ENCODE measurements around the gene ERCC2. TPM values are rescaled to one million over a fixed set of nuclear protein-coding genes. Genes with fewer than 3 reads are reported as not detected.
"Not testable (repeated sequence)": the region's sequence is repeated elsewhere in the genome, so short reads cannot be mapped to it uniquely, and the experiment has no call there.

Gene ERCC2
- polyA plus RNA-seq, 4 donors: 3.4 to 20.3 (median 7.9) TPM

- no peak for FAIRE-seq
- Histone ChIP-seq H3K9me3 (ENCODE audit: control insufficient read depth in 2 of 2, insufficient read depth in 1 of 2, low read depth in 1 of 2, low read length in 1 of 2) (no peaks in the 10 kb centered on the region), H3K36me3 (ENCODE audit: control insufficient read depth in 3 of 3, insufficient read depth in 2 of 3, low read depth in 1 of 3, low read length in 3 of 3) (no peaks in the 10 kb centered on the region), H3K27me3 (ENCODE audit: control insufficient read depth in 3 of 3, insufficient read depth in 3 of 3, low read length in 3 of 3) (peaks cover 4 to 46% (median 8%) of the 10 kb centered on the region in 3 donors), H3K27ac (ENCODE audit: low read depth in 1 of 3, low read length in 2 of 3) (no peak overlapping the region), H3K4me3 (ENCODE audit: low read depth in 1 of 3, low read length in 3 of 3) (peak overlapping the region in 1 of 3 donors; percentile 27), H3K4me1 (ENCODE audit: control insufficient read depth in 3 of 3, insufficient read depth in 2 of 3, low read depth in 1 of 3, low read length in 2 of 3) (peaks cover 0 to 4% (median 0%) of the 10 kb centered on the region in 3 donors)
- 4 to 14% (median 12%) methylated on average over 18 to 25 of the region's 25 CpGs for WGBS, 3 donors
- DNase-seq: peak in 1 of 2 donors; percentile 29
These were observed 29.4 kb downstream of the ERCC2 start for GRCh38 chr19:45340899-45341453.

DNA sequence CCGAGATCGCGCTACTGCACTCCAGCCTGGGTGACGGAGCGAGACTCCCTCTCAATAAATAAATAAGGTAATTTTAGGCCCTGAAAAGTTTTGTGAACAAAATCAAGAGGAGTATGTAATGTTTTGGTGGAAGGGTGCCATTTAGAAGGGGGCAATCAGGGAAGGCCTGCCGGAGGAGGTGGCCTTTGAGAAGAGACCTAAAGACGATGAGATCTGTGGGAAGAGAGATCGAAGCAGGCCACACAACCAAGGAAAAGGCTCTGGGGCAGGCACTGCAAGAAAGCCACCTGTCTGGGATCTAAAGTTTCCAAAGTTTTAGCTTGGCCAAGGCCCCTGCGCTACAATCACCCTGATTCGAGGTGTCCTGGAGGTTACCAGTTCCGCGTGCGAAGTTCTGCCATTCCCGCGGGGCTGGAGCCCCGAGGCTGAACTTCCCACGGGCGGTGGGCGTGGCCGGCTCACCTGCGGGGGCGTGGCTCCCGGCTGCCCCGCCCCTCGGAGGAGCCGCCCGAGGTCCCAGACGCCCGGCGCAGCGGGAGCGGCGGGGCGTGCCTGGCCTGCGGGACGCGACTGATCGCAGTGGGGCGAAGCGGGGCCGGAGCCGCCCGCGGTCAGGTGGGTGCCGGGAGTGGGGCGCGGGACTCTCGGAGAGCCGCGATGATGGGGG, 30.0 kb downstream of the ERCC2 start, which contains the start of gene KLC3:
Gene KLC3, plus strand, starts transcription at position 519 of the 667 bp plus-strand sequence. CDS start 4,792 bp downstream, outside the sequence.
- peak; percentile 68 to 74 for DNase-seq

GRCh38 chr19:45339629-45340028, 30.7 kb downstream of the ERCC2 start:
- WGBS, 3 donors: 66 to 83% (median 67%) methylated on average over 6 of the region's 6 CpGs
- FAIRE-seq (no peak), DNase-seq (no peak)
- peaks cover 0 to 4% (median 0%) of the 10 kb centered on the region in 3 donors for H3K4me1 ChIP-seq (ENCODE audit: control insufficient read depth in 3 of 3, insufficient read depth in 2 of 3, low read depth in 1 of 3, low read length in 2 of 3)
- no peaks in the 10 kb centered on the region for H3K9me3 ChIP-seq (ENCODE audit: control insufficient read depth in 2 of 2, insufficient read depth in 1 of 2, low read depth in 1 of 2, low read length in 1 of 2)
- peaks cover 0 to 36% (median 4%) of the 10 kb centered on the region in 3 donors for H3K27me3 ChIP-seq (ENCODE audit: control insufficient read depth in 3 of 3, insufficient read depth in 3 of 3, low read length in 3 of 3)
- no peak overlapping the region for H3K27ac ChIP-seq (ENCODE audit: low read depth in 1 of 3, low read length in 2 of 3)
- no peaks in the 10 kb centered on the region for H3K36me3 ChIP-seq (ENCODE audit: control insufficient read depth in 3 of 3, insufficient read depth in 2 of 3, low read depth in 1 of 3, low read length in 3 of 3)
- H3K4me3 ChIP-seq (ENCODE audit: low read depth in 1 of 3, low read length in 3 of 3): no peak overlapping the region

More for the DNA sequence above, 30.0 kb downstream of the ERCC2 start, which contains the start of gene KLC3:
- FAIRE-seq: no peak
- H3K9me3 ChIP-seq (ENCODE audit: control insufficient read depth in 2 of 2, insufficient read depth in 1 of 2, low read depth in 1 of 2, low read length in 1 of 2): no peaks in the 10 kb centered on the region
- H3K36me3 ChIP-seq (ENCODE audit: control insufficient read depth in 3 of 3, insufficient read depth in 2 of 3, low read depth in 1 of 3, low read length in 3 of 3): no peaks in the 10 kb centered on the region
- WGBS, 3 donors: 12 to 14% (median 12%) methylated on average over 37 to 50 of the region's 50 CpGs
- H3K27me3 ChIP-seq (ENCODE audit: control insufficient read depth in 3 of 3, insufficient read depth in 3 of 3, low read length in 3 of 3): peaks cover 2 to 43% (median 8%) of the 10 kb centered on the region in 3 donors
- peaks cover 0 to 4% (median 0%) of the 10 kb centered on the region in 3 donors for H3K4me1 ChIP-seq (ENCODE audit: control insufficient read depth in 3 of 3, insufficient read depth in 2 of 3, low read depth in 1 of 3, low read length in 2 of 3)
- H3K4me3 ChIP-seq (ENCODE audit: low read depth in 1 of 3, low read length in 3 of 3): peak within 1 kb of the TSS in 1 of 3 donors; percentile 27
- H3K27ac ChIP-seq (ENCODE audit: low read depth in 1 of 3, low read length in 2 of 3): no peak within 1 kb of the TSS

- Histone ChIP-seq H3K9me3 (ENCODE audit: control insufficient read depth in 2 of 2, insufficient read depth in 1 of 2, low read depth in 1 of 2, low read length in 1 of 2) (no peaks in the 10 kb centered on the region), H3K27ac (ENCODE audit: low read depth in 1 of 3, low read length in 2 of 3) (no peak overlapping the region), H3K36me3 (ENCODE audit: control insufficient read depth in 3 of 3, insufficient read depth in 2 of 3, low read depth in 1 of 3, low read length in 3 of 3) (no peaks in the 10 kb centered on the region), H3K27me3 (ENCODE audit: control insufficient read depth in 3 of 3, insufficient read depth in 3 of 3, low read length in 3 of 3) (peaks cover 0 to 20% (median 2%) of the 10 kb centered on the region in 3 donors), H3K4me1 (ENCODE audit: control insufficient read depth in 3 of 3, insufficient read depth in 2 of 3, low read depth in 1 of 3, low read length in 2 of 3) (peaks cover 0 to 4% (median 0%) of the 10 kb centered on the region in 3 donors), H3K4me3 (ENCODE audit: low read depth in 1 of 3, low read length in 3 of 3) (no peak overlapping the region)
- DNase-seq (no peak), FAIRE-seq (no peak)
- WGBS, 3 donors: 55 to 61% (median 58%) methylated on average over 11 of the region's 11 CpGs
These were observed 33.6 kb downstream of the ERCC2 start for GRCh38 chr19:45336696-45337251.

- FAIRE-seq: not testable (repeated sequence)
These were observed 35.5 kb downstream of the ERCC2 start for GRCh38 chr19:45334881-45335280.

GRCh38 chr19:45333609-45334303, 36.6 kb downstream of the ERCC2 start:
- H3K4me3 ChIP-seq (ENCODE audit: low read depth in 1 of 3, low read length in 3 of 3): no peak overlapping the region
- no peaks in the 10 kb centered on the region for H3K9me3 ChIP-seq (ENCODE audit: control insufficient read depth in 2 of 2, insufficient read depth in 1 of 2, low read depth in 1 of 2, low read length in 1 of 2)
- DNase-seq (no peak), FAIRE-seq (no peak)
- H3K27me3 ChIP-seq (ENCODE audit: control insufficient read depth in 3 of 3, insufficient read depth in 3 of 3, low read length in 3 of 3): peaks cover 0 to 3% (median 2%) of the 10 kb centered on the region in 3 donors
- 78 to 80% (median 79%) methylated on average over 10 of the region's 10 CpGs for WGBS, 3 donors
- no peak overlapping the region for H3K27ac ChIP-seq (ENCODE audit: low read depth in 1 of 3, low read length in 2 of 3)
- no peaks in the 10 kb centered on the region for H3K36me3 ChIP-seq (ENCODE audit: control insufficient read depth in 3 of 3, insufficient read depth in 2 of 3, low read depth in 1 of 3, low read length in 3 of 3)
- H3K4me1 ChIP-seq (ENCODE audit: control insufficient read depth in 3 of 3, insufficient read depth in 2 of 3, low read depth in 1 of 3, low read length in 2 of 3): no peaks in the 10 kb centered on the region

More at GRCh38 chr19:45334881-45335280, 35.5 kb downstream of the ERCC2 start:
- H3K27me3 ChIP-seq (ENCODE audit: control insufficient read depth in 3 of 3, insufficient read depth in 3 of 3, low read length in 3 of 3); H3K4me3 ChIP-seq (ENCODE audit: low read depth in 1 of 3, low read length in 3 of 3); H3K9me3 ChIP-seq (ENCODE audit: control insufficient read depth in 2 of 2, insufficient read depth in 1 of 2, low read depth in 1 of 2, low read length in 1 of 2); H3K36me3 ChIP-seq (ENCODE audit: control insufficient read depth in 3 of 3, insufficient read depth in 2 of 3, low read depth in 1 of 3, low read length in 3 of 3); DNase-seq; H3K27ac ChIP-seq (ENCODE audit: low read depth in 1 of 3, low read length in 2 of 3); H3K4me1 ChIP-seq (ENCODE audit: control insufficient read depth in 3 of 3, insufficient read depth in 2 of 3, low read depth in 1 of 3, low read length in 2 of 3): not testable (repeated sequence)
- WGBS, 3 donors: 83 to 91% (median 90%) methylated on average over 4 of the region's 4 CpGs

DNA sequence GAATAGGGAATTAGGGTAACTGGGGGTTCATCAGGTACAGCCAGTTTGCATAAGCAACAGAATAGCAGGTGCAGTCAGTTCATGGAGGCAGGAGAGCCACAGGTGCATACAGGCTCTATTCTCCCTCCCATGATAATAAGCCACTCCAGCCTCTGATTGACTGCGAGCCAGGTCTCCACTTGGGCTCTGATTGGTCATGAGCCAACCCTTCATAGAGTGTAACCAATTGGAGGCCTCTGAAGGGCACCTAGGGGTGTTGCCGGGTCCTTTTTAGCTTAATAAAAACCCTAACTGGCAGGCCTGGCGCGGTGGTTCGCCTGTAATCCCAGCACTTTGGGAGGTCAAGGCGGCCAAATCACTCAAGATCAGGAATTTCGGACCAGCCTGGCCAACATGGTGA, 39.0 kb downstream of the ERCC2 start:
- H3K4me3 ChIP-seq (ENCODE audit: low read depth in 1 of 3, low read length in 3 of 3): no peak overlapping the region
- H3K27me3 ChIP-seq (ENCODE audit: control insufficient read depth in 3 of 3, insufficient read depth in 3 of 3, low read length in 3 of 3): peaks cover 0 to 3% (median 2%) of the 10 kb centered on the region in 3 donors
- no peak overlapping the region for H3K27ac ChIP-seq (ENCODE audit: low read depth in 1 of 3, low read length in 2 of 3)
- FAIRE-seq (no peak), DNase-seq (no peak)
- H3K4me1 ChIP-seq (ENCODE audit: control insufficient read depth in 3 of 3, insufficient read depth in 2 of 3, low read depth in 1 of 3, low read length in 2 of 3): no peaks in the 10 kb centered on the region
- WGBS, 3 donors: 78 to 83% (median 78%) methylated on average over 7 of the region's 7 CpGs
- no peaks in the 10 kb centered on the region for H3K9me3 ChIP-seq (ENCODE audit: control insufficient read depth in 2 of 2, insufficient read depth in 1 of 2, low read depth in 1 of 2, low read length in 1 of 2)
- no peaks in the 10 kb centered on the region for H3K36me3 ChIP-seq (ENCODE audit: control insufficient read depth in 3 of 3, insufficient read depth in 2 of 3, low read depth in 1 of 3, low read length in 3 of 3)
